Stimulated activated CD8-positive, alpha-beta memory T cell treated with anti-CD3 and anti-CD28 coated beads, Interleukin-4, amount 100 ng/mL, for 48 hours (primary cell): ENCODE results near the gene EZR.

ENCODE experiments used
- DNase-seq: peaks from one replicate; pipeline ENCODE4 v3.0.0-alpha.2; 2020

The EZR gene

GRCh38 chr6:158772851-158773371 lies 46.3 kb downstream of the EZR start:
- DNase-seq: no peak

- DNase-seq: no peak
Measured at GRCh38 chr6:158772172-158772571, 47.0 kb downstream of the EZR start.

GRCh38 chr6:158771399-158772152 lies 47.6 kb downstream of the EZR start:
- DNase-seq: no peak

- DNase-seq: no peak
Measured at GRCh38 chr6:158770533-158771330, 48.4 kb downstream of the EZR start.

- no peak for DNase-seq
Measured at GRCh38 chr6:158769771-158770432, 49.3 kb downstream of the EZR start.

GRCh38 chr6:158769234-158769770 lies 49.9 kb downstream of the EZR start:
- no peak for DNase-seq

- no peak for DNase-seq
Measured at GRCh38 chr6:158768436-158768835, 50.7 kb downstream of the EZR start.

GRCh38 chr6:158767709-158768108 lies 51.5 kb downstream of the EZR start:
- no peak for DNase-seq

- no peak for DNase-seq
Measured at GRCh38 chr6:158766621-158767455, 52.3 kb downstream of the EZR start.

- no peak for DNase-seq
Measured at GRCh38 chr6:158765499-158766068, 53.6 kb downstream of the EZR start.

GRCh38 chr6:158764926-158765325 lies 54.2 kb downstream of the EZR start:
- no peak for DNase-seq

- DNase-seq: no peak
Measured at GRCh38 chr6:158764183-158764849, 54.9 kb downstream of the EZR start.

GRCh38 chr6:158763434-158764182 lies 55.6 kb downstream of the EZR start:
- no peak for DNase-seq

GRCh38 chr6:158762787-158763433 lies 56.3 kb downstream of the EZR start:
- no peak for DNase-seq

- no peak for DNase-seq
Measured at GRCh38 chr6:158761746-158762145, 57.4 kb downstream of the EZR start.

GRCh38 chr6:158760618-158761250 lies 58.4 kb downstream of the EZR start:
- DNase-seq: no peak

GRCh38 chr6:158759966-158760617 lies 59.1 kb downstream of the EZR start:
- DNase-seq: no peak

- no peak for DNase-seq
Measured at GRCh38 chr6:158758941-158759479, 60.2 kb downstream of the EZR start.

GRCh38 chr6:158758451-158758860 lies 60.7 kb downstream of the EZR start:
- no peak for DNase-seq
